ENCODE results near the gene ZMAT1.

GRCh38 chrX:101950581-101950980 lies 18.8 kb upstream of the ZMAT1 start:
- TF ChIP-seq POLR2AphosphoS5 (IDR thresholded peaks at IDR 0.05) (no peak), CTCF (IDR thresholded peaks at IDR 0.05) (no peak), EP300 (IDR thresholded peaks at IDR 0.05; ENCODE audit: low read depth) (no peak), POLR2A (IDR thresholded peaks at IDR 0.05) (no peak)

All from transverse colon (tissue), 4 donors.